ENCODE results near the gene COL6A1.

- TF ChIP-seq CTCF (IDR thresholded peaks at IDR 0.05; ENCODE audit: poor library complexity) = no peak
- TF ChIP-seq EZH2phosphoT487 (IDR thresholded peaks at IDR 0.05; ENCODE audit: low read depth, severe bottlenecking, unreplicated experiment) = no peak
- TF ChIP-seq EZH2 (IDR thresholded peaks at IDR 0.05; ENCODE audit: borderline replicate concordance) = no peak
Observed at GRCh38 chr21:46014828-46015227, 33.3 kb downstream of the COL6A1 start.

Data from hepatocyte (in vitro differentiated cells).